ENCODE results near the gene ERGIC1. TPM values are rescaled to one million over a fixed set of nuclear protein-coding genes. Genes with fewer than 3 reads are reported as not detected.

ERGIC1 gene
- total RNA-seq, 1 experiment from 2014 or later, result 89.8 TPM

GRCh38 chr5:172891716-172892421 lies 57.8 kb downstream of the ERGIC1 start (continued):
- TF ChIP-seq, protein P1, sequence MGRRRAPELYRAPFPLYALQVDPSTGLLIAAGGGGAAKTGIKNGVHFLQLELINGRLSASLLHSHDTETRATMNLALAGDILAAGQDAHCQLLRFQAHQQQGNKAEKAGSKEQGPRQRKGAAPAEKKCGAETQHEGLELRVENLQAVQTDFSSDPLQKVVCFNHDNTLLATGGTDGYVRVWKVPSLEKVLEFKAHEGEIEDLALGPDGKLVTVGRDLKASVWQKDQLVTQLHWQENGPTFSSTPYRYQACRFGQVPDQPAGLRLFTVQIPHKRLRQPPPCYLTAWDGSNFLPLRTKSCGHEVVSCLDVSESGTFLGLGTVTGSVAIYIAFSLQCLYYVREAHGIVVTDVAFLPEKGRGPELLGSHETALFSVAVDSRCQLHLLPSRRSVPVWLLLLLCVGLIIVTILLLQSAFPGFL (CRISPR knock-in tag; IDR thresholded peaks at IDR 0.05; ENCODE audit: borderline replicate concordance), result no peak
- TF ChIP-seq MLX (CRISPR knock-in tag; IDR thresholded peaks at IDR 0.05), result no peak
- no peak for TF ChIP-seq ATF1 (CRISPR knock-in tag; IDR thresholded peaks at IDR 0.05)
- TF ChIP-seq NFE2L1 (CRISPR knock-in tag; IDR thresholded peaks at IDR 0.05), result no peak
- no peak for TF ChIP-seq NFYB (CRISPR knock-in tag; conservative IDR thresholded peaks at IDR 0.05; ENCODE audit: low read depth)

DNA sequence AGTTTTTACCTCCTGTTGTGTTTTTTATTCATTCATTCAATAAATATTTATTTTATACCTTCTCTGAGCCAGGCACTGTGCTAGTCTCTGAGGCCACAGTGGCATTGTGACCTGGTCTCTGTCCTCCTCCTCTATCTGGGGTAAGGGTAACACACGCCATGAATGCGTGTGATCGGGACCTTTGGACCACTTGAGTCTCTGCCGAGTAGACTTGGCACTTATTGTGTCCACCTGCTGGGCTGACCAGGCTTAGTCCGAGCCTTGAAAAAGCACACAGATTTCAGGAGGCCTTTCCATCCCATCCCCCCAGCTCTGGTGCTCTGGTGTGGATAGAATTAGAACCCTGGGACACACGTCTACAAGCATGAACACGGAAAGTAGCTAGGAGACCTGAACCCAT lies 58.7 kb downstream of the ERGIC1 start:
- Mint-ChIP-seq H3K4me3 (no peak overlapping the region), H3K36me3 (peaks cover 34% of the 10 kb centered on the region), H3K4me1 (no peaks in the 10 kb centered on the region), H3K9me3 (no peaks in the 10 kb centered on the region), H3K27me3 (ENCODE audit: low read depth) (no peaks in the 10 kb centered on the region), H3K27ac (no peak overlapping the region; the same call in 1 of the 2 replicates)
- CTCF ChIA-PET, result no interaction called here
- no peak for DNase-seq (ENCODE audit: low spot score)
- TF ChIP-seq FOXP1 (CRISPR knock-in tag; IDR thresholded peaks at IDR 0.05; ENCODE audit: borderline replicate concordance) (no peak), ETV6 (CRISPR knock-in tag; IDR thresholded peaks at IDR 0.05) (no peak), NFYB (CRISPR knock-in tag; conservative IDR thresholded peaks at IDR 0.05; ENCODE audit: low read depth) (no peak), NR2C2 (CRISPR knock-in tag; IDR thresholded peaks at IDR 0.05) (no peak), FOXJ3 (CRISPR knock-in tag; IDR thresholded peaks at IDR 0.05; ENCODE audit: borderline replicate concordance) (no peak), TP53 (CRISPR knock-in tag; IDR thresholded peaks at IDR 0.05) (no peak), MAX (CRISPR knock-in tag; IDR thresholded peaks at IDR 0.05) (no peak), CDX4 (CRISPR knock-in tag; IDR thresholded peaks at IDR 0.05; ENCODE audit: borderline replicate concordance) (no peak), GRHL2 (CRISPR knock-in tag; IDR thresholded peaks at IDR 0.05; ENCODE audit: insufficient replicate concordance, severe bottlenecking) (no peak), JAZF1 (CRISPR knock-in tag; IDR thresholded peaks at IDR 0.05) (no peak), E2F4 (CRISPR knock-in tag; IDR thresholded peaks at IDR 0.05; ENCODE audit: borderline replicate concordance, low read depth) (no peak), NFATC4 (CRISPR knock-in tag; IDR thresholded peaks at IDR 0.05) (no peak), ZSCAN18 (CRISPR knock-in tag; IDR thresholded peaks at IDR 0.05) (no peak)
- TF ChIP-seq, protein P2, sequence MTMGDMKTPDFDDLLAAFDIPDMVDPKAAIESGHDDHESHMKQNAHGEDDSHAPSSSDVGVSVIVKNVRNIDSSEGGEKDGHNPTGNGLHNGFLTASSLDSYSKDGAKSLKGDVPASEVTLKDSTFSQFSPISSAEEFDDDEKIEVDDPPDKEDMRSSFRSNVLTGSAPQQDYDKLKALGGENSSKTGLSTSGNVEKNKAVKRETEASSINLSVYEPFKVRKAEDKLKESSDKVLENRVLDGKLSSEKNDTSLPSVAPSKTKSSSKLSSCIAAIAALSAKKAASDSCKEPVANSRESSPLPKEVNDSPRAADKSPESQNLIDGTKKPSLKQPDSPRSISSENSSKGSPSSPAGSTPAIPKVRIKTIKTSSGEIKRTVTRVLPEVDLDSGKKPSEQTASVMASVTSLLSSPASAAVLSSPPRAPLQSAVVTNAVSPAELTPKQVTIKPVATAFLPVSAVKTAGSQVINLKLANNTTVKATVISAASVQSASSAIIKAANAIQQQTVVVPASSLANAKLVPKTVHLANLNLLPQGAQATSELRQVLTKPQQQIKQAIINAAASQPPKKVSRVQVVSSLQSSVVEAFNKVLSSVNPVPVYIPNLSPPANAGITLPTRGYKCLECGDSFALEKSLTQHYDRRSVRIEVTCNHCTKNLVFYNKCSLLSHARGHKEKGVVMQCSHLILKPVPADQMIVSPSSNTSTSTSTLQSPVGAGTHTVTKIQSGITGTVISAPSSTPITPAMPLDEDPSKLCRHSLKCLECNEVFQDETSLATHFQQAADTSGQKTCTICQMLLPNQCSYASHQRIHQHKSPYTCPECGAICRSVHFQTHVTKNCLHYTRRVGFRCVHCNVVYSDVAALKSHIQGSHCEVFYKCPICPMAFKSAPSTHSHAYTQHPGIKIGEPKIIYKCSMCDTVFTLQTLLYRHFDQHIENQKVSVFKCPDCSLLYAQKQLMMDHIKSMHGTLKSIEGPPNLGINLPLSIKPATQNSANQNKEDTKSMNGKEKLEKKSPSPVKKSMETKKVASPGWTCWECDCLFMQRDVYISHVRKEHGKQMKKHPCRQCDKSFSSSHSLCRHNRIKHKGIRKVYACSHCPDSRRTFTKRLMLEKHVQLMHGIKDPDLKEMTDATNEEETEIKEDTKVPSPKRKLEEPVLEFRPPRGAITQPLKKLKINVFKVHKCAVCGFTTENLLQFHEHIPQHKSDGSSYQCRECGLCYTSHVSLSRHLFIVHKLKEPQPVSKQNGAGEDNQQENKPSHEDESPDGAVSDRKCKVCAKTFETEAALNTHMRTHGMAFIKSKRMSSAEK (CRISPR knock-in tag; IDR thresholded peaks at IDR 0.05; ENCODE audit: borderline replicate concordance), result no peak
- TF ChIP-seq, protein P3, sequence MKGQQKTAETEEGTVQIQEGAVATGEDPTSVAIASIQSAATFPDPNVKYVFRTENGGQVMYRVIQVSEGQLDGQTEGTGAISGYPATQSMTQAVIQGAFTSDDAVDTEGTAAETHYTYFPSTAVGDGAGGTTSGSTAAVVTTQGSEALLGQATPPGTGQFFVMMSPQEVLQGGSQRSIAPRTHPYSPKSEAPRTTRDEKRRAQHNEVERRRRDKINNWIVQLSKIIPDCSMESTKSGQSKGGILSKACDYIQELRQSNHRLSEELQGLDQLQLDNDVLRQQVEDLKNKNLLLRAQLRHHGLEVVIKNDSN (CRISPR knock-in tag; IDR thresholded peaks at IDR 0.05), result no peak
- TF ChIP-seq, protein P4, sequence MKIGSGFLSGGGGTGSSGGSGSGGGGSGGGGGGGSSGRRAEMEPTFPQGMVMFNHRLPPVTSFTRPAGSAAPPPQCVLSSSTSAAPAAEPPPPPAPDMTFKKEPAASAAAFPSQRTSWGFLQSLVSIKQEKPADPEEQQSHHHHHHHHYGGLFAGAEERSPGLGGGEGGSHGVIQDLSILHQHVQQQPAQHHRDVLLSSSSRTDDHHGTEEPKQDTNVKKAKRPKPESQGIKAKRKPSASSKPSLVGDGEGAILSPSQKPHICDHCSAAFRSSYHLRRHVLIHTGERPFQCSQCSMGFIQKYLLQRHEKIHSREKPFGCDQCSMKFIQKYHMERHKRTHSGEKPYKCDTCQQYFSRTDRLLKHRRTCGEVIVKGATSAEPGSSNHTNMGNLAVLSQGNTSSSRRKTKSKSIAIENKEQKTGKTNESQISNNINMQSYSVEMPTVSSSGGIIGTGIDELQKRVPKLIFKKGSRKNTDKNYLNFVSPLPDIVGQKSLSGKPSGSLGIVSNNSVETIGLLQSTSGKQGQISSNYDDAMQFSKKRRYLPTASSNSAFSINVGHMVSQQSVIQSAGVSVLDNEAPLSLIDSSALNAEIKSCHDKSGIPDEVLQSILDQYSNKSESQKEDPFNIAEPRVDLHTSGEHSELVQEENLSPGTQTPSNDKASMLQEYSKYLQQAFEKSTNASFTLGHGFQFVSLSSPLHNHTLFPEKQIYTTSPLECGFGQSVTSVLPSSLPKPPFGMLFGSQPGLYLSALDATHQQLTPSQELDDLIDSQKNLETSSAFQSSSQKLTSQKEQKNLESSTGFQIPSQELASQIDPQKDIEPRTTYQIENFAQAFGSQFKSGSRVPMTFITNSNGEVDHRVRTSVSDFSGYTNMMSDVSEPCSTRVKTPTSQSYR (CRISPR knock-in tag; IDR thresholded peaks at IDR 0.05), result no peak
- ATAC-seq, result no peak
- POLR2A ChIA-PET, result no interaction called here
